Uterus (tissue), 2 donors: Measurements from ENCODE around the gene TAS1R3.

ENCODE experiments used
- CTCF ChIP-seq, 4 experiments: fragments of 200-600 bp in 2 of 4; fragments of 450-650 bp in 2 of 4; sonication (generic) in 2 of 4; IDR thresholded peaks; one replicate each; pipeline ENCODE4 v1.5.1; 2016 to 2019; ENCODE audit warnings: antibody characterized with exemption in 4 of 4, mild to moderate bottlenecking in 2 of 4, moderate library complexity in 1 of 4
- POLR2A ChIP-seq, 2 donors: fragments of 450-650 bp; IDR thresholded peaks; one replicate each; pipeline ENCODE4 v1.6.1; 2016; ENCODE audit warnings: antibody characterized with exemption in 2 of 2, mild to moderate bottlenecking in 1 of 2, moderate library complexity in 1 of 2

GRCh38 chr1:1338278-1338677 is 7.2 kb downstream of the TAS1R3 start:
- TF ChIP-seq CTCF (IDR thresholded peaks at IDR 0.05) (no peak), POLR2A (IDR thresholded peaks at IDR 0.05) (no peak)
